Measurements from ENCODE around the gene RMRP.

DNA sequence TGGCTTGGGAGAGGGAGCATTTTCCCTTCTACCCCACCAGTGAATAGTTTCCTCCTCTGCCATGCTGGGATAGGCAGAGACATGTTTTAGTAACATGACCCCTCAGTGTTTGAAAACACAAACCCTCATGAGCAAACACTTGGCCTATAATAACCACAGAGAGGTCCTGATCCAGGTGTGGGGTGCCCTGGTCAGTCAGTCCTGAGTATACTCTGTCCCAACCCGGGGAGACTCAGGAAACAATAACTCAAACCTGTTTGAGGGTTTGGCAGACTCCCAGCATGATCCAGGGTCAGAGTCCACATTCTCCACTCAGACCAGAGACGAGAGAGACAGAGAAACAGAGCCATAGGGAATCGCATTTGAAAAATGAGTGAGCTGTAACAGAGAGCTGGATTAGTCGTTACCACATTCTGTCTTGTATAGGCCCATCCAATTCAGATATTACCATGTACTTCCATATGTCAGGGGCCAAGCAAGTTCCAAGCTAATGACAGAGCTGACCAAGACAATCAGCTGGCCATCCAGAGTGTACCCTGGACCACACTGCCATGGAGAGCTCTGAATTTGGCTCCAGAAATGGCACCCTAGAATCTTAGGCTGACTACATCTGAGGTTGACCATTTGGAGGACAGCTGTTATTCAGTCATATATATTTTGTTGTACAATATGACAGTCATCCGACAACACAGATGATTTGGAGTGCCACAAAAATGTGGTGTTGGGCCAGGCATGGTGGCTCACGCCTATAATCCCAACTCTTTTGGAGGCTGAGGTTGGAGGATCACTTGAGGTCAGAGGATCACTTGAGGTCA is 11.7 kb upstream of the RMRP start:
- TF ChIP-seq, protein P1, sequence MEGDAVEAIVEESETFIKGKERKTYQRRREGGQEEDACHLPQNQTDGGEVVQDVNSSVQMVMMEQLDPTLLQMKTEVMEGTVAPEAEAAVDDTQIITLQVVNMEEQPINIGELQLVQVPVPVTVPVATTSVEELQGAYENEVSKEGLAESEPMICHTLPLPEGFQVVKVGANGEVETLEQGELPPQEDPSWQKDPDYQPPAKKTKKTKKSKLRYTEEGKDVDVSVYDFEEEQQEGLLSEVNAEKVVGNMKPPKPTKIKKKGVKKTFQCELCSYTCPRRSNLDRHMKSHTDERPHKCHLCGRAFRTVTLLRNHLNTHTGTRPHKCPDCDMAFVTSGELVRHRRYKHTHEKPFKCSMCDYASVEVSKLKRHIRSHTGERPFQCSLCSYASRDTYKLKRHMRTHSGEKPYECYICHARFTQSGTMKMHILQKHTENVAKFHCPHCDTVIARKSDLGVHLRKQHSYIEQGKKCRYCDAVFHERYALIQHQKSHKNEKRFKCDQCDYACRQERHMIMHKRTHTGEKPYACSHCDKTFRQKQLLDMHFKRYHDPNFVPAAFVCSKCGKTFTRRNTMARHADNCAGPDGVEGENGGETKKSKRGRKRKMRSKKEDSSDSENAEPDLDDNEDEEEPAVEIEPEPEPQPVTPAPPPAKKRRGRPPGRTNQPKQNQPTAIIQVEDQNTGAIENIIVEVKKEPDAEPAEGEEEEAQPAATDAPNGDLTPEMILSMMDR (IDR thresholded peaks at IDR 0.05), result no peak
- TF ChIP-seq EZH2 (IDR thresholded peaks at IDR 0.05; ENCODE audit: borderline replicate concordance, insufficient read depth, low read depth, low read length, poor library complexity, severe bottlenecking), result no peak

All from B cell (primary cell).